ENCODE measurements around the gene MOB4. TPM values are rescaled to one million over a fixed set of nuclear protein-coding genes. Genes with fewer than 3 reads are reported as not detected.

Gene MOB4
- 29.3 and 31.9 TPM in 2 replicates for total RNA-seq (2013; cell fraction: nucleolus; rRNA removed)
- total RNA-seq (2014; rRNA removed), result 16.8 and 23.0 TPM in 2 replicates
- 23.7 and 24.9 TPM in 2 replicates for total RNA-seq (2014; rRNA removed; fragmentation: Illumina TruSeq; extraction: Trizol)
- total RNA-seq (2021), result 13.5 and 16.1 TPM in 2 replicates
- polyA plus RNA-seq (2011; ENCODE audit: low read depth), result 10.6 TPM
- polyA plus RNA-seq (2011; rRNA removed), result 36.6 and 75.5 TPM in 2 replicates
- 12.5 and 13.1 TPM in 2 replicates for polyA plus RNA-seq (2011; cell fraction: cytosol; rRNA removed)
- 12.7 and 14.2 TPM in 2 replicates for polyA plus RNA-seq (2011; cell fraction: nucleus; rRNA removed)
- 22.9 and 24.5 TPM in 2 replicates for polyA plus RNA-seq (2012)
- 17.0 and 22.1 TPM in 2 replicates for polyA plus RNA-seq (2014; fragmentation: Illumina TruSeq; extraction: Trizol)
- polyA plus RNA-seq (2014; fragmentation: Nextera tagmentation; extraction: Ambion mirVana), result 10 to 100 TPM; 40.6 to 43.4 TPM
- 17.1 and 28.2 TPM in 2 replicates for polyA plus RNA-seq (2014; rRNA removed)
- polyA plus RNA-seq (2016; fragmentation: Nextera tagmentation; extraction: Ambion mirVana), result 10 to 100 TPM; 42.2 to 44.2 TPM
- 15.8 and 23.4 TPM in 2 replicates for polyA minus RNA-seq (2011; rRNA and poly(A)+ RNA removed)
- polyA minus RNA-seq (2011; cell fraction: cytosol; rRNA and poly(A)+ RNA removed), result 8.2 and 10.3 TPM in 2 replicates
- 7.6 and 13.2 TPM in 2 replicates for polyA minus RNA-seq (2011; cell fraction: nucleus; rRNA and poly(A)+ RNA removed)
- Bru-seq, nascent RNA, result percentile 92 among the genes with signal in this experiment
- percentile 90 among the genes with signal in this experiment for BruChase-seq, experiment 1, labeled RNA remaining after a 6-hour chase
- percentile 98 among the genes with signal in this experiment for BruChase-seq, experiment 2, labeled RNA remaining after a 2-hour chase
- long read RNA-seq, experiment 1, transcript MOB4-202 (8 exons, 3,986 nt), result major isoform, 37 of 42 reads
- long read RNA-seq, experiment 1, partial matches to known transcripts, result 0 of 42 reads
- long read RNA-seq, experiment 1, other reads (novel, unspliced or antisense), result 2 of 42 reads
- long read RNA-seq, experiment 2, transcript MOB4-207 (7 exons, 1,021 nt), result minor isoform, 19 of 242 reads
- long read RNA-seq, experiment 2, transcript MOB4-202 (8 exons, 3,986 nt), result major isoform, 208 of 242 reads
- long read RNA-seq, experiment 2, partial matches to known transcripts, result 0 of 242 reads
- long read RNA-seq, experiment 2, other reads (novel, unspliced or antisense), result 11 of 242 reads

GRCh38 chr2:197515739-197516392 is at the start of gene MOB4:
Gene MOB4 (plus strand): TSS chr2:197516066. CDS start chr2:197516087, 21 bp downstream.
- ChIA-PET SMC1A (ENCODE audit: uncharacterized antibody, unreplicated experiment) (interaction anchor here (0.6 to 3.2 kb wide), 13 partner anchors 14 to 595 kb away, joined by 3 to 34 read pairs (median 3); partner anchors contain the start of genes COQ10B, HSPD1, HSPE1 and SF3B1), POLR2A (interaction anchor here (0.6 to 7.0 kb wide), 12 partner anchors 7 to 467 kb away, joined by 3 to 156 read pairs (median 3); partner anchors contain the start of genes COQ10B, HSPD1, HSPE1 and SF3B1), CTCF (interaction anchor here (0.8 to 1.6 kb wide), 3 partner anchors 10 to 264 kb away, joined by 3 to 4 read pairs (median 4); no protein-coding TSS in a partner anchor), RAD21 (ENCODE audit: unreplicated experiment) (interaction anchor here (1.0 to 5.7 kb wide), 7 partner anchors 10 to 191 kb away, joined by 3 to 47 read pairs (median 4); partner anchors contain the start of genes HSPD1, HSPE1 and MARS2)
- Histone ChIP-seq H3K9me3 (replicated peaks; ENCODE audit: control insufficient read depth, insufficient read depth, low read length) (peaks cover 2% of the 10 kb centered on the region; the same call in 2 of the 3 replicates), H3K79me2 (ENCODE audit: control insufficient read depth, insufficient read depth, low read length) (peaks cover 57% of the 10 kb centered on the region), H3K9ac (ENCODE audit: control insufficient read depth, insufficient read depth, low read length) (peak within 1 kb of the TSS; percentile 95), H3K4me3 (peak within 1 kb of the TSS; percentile 99), H3K4me1 (ENCODE audit: control insufficient read depth, insufficient read depth, low read length) (peaks cover 7% of the 10 kb centered on the region), H4K20me1 (ENCODE audit: control insufficient read depth, insufficient read depth) (no peaks in the 10 kb centered on the region), H3K36me3 (ENCODE audit: control insufficient read depth in 2 of 2, insufficient read depth in 2 of 2, low read length in 1 of 2) (no peaks in the 10 kb centered on the region), H2AFZ (ENCODE audit: control insufficient read depth, low read depth, low read length) (peak within 1 kb of the TSS; percentile 94), H3K4me2 (ENCODE audit: control insufficient read depth, insufficient read depth) (peak within 1 kb of the TSS; percentile 97), H3K27me3 (replicated peaks in 1 of 2; ENCODE audit: control insufficient read depth in 2 of 2, insufficient read depth in 2 of 2, low read length in 1 of 2) (no peaks in the 10 kb centered on the region), H3K27ac (ENCODE audit: control insufficient read depth, insufficient read depth) (peak within 1 kb of the TSS; percentile 95)
- no peak for FAIRE-seq
- intact Hi-C loops (cut with micrococcal nuclease; ENCODE audit: unreplicated experiment), result loop anchor here (1.0 to 5.0 kb wide), 2 partner anchors 16 to 191 kb away; partner anchors contain the start of genes HSPE1 and MARS2
- ATAC-seq, result peak; percentile 95
- no TSS peak for BruUV-seq (replicated peaks)
- DNase-seq (ENCODE audit: low read depth, low spot score), result peak; percentile 82
- in situ Hi-C loops (cut with MboI), result no loop called here
- WGBS (ENCODE audit: insufficient coverage, insufficient replicate concordance, low lambda C conversion rate, missing lambda C conversion rate), result under 1% methylated on average over 63 of the region's 66 CpGs
- TF ChIP-seq FOXK2 (IDR thresholded peaks at IDR 0.05), result peak; percentile 57
- peak; percentile 39 for TF ChIP-seq PBX3 (IDR thresholded peaks at IDR 0.05; ENCODE audit: insufficient replicate concordance, low read depth, low read length)
- no peak for TF ChIP-seq ZNF622 (IDR thresholded peaks at IDR 0.05)
- peak; percentile 37; the same call in 1 of the 2 replicates for TF ChIP-seq E2F4 (IDR thresholded peaks at IDR 0.05; ENCODE audit: low read depth, low read length)
- TF ChIP-seq REST (IDR thresholded peaks at IDR 0.05; ENCODE audit: low read depth, low read length), result 0 out of 2 replicates have a peak, but pooled peaks have one; percentile 33
- TF ChIP-seq NR2C2 (IDR thresholded peaks at IDR 0.05; ENCODE audit: borderline replicate concordance, control insufficient read depth, insufficient read length, low read depth), result no peak
- TF ChIP-seq STAT3 (IDR thresholded peaks at IDR 0.05; ENCODE audit: low read depth, low read length), result no peak
- peak; percentile 56; the same call in 1 of the 2 replicates for TF ChIP-seq NRF1 (conservative IDR thresholded peaks at IDR 0.05; ENCODE audit: low read depth, low read length)
- no peak for TF ChIP-seq ZZZ3 (IDR thresholded peaks at IDR 0.05; ENCODE audit: control insufficient read depth, insufficient read length, low read depth)
- peak; percentile 95 for TF ChIP-seq PML (IDR thresholded peaks at IDR 0.05; ENCODE audit: low read length)
- no peak for TF ChIP-seq PAX8 (IDR thresholded peaks at IDR 0.05)
- TF ChIP-seq SREBF1 (IDR thresholded peaks at IDR 0.05; ENCODE audit: low read length), result peak; percentile 69
